GM18526 (cell line): ENCODE data around the gene OGT.

Experiments used
- POLR2A ChIP-seq: IDR thresholded peaks from 3 replicates; pipeline ENCODE4 v1.6.1; 2011; ENCODE audit not compliant: insufficient read length; ENCODE audit errors: extremely low read depth

OGT gene

GRCh38 chrX:71565474-71566041, 32.7 kb downstream of the OGT start:
- no peak for TF ChIP-seq POLR2A

GRCh38 chrX:71573590-71573989, 40.7 kb downstream of the OGT start:
- no peak for TF ChIP-seq POLR2A

GRCh38 chrX:71577682-71578081, 44.8 kb downstream of the OGT start:
- TF ChIP-seq POLR2A = no peak

GRCh38 chrX:71578253-71579135, 45.6 kb downstream of the OGT start, which contains the start of gene GCNA:
Gene GCNA, plus strand, starts transcription at chrX:71578437. Its CDS starts 2,385 bp downstream, at chrX:71580822.
- TF ChIP-seq POLR2A = peak; percentile 10

GRCh38 chrX:71579136-71579989, 46.5 kb downstream of the OGT start:
- no peak for TF ChIP-seq POLR2A

GRCh38 chrX:71579990-71580380, 47.1 kb downstream of the OGT start:
- no peak for TF ChIP-seq POLR2A

GRCh38 chrX:71581210-71581609, 48.3 kb downstream of the OGT start:
- no peak for TF ChIP-seq POLR2A

- no peak for TF ChIP-seq POLR2A
These were observed 54.0 kb downstream of the OGT start for GRCh38 chrX:71586929-71587328.

- TF ChIP-seq POLR2A = no peak
These were observed 67.1 kb downstream of the OGT start for GRCh38 chrX:71599965-71600364.

- TF ChIP-seq POLR2A = no peak
These were observed 70.7 kb downstream of the OGT start for GRCh38 chrX:71603618-71604017.

- TF ChIP-seq POLR2A = no peak
These were observed 71.2 kb downstream of the OGT start for GRCh38 chrX:71604141-71604540.

- TF ChIP-seq POLR2A = no peak
These were observed 72.1 kb downstream of the OGT start for GRCh38 chrX:71604796-71605568.

- TF ChIP-seq POLR2A = no peak
These were observed 73.8 kb downstream of the OGT start for GRCh38 chrX:71606536-71607216.

- no peak for TF ChIP-seq POLR2A
These were observed 74.6 kb downstream of the OGT start for GRCh38 chrX:71607488-71607887.

GRCh38 chrX:71609095-71609750, 76.3 kb downstream of the OGT start:
- no peak for TF ChIP-seq POLR2A
